H7 (cell line): ENCODE data around the gene TNFRSF1B. TPM values are rescaled to one million over a fixed set of nuclear protein-coding genes. Genes with fewer than 3 reads are reported as not detected.
"Not testable (repeated sequence)": the region's sequence is repeated elsewhere in the genome, so short reads cannot be mapped to it uniquely, and the experiment has no call there.

Experiments used
- DNase-seq: peaks from one replicate; pipeline ENCODE4 v3.0.0; 2012
- H3K27me3 ChIP-seq: 2 replicates; pipeline ENCODE4 v1.6.0; 2011; ENCODE audit warnings: mild to moderate bottlenecking, low read length; ENCODE audit not compliant: control insufficient read depth, insufficient read depth
- H3K36me3 ChIP-seq: replicated peaks from 2 replicates; pipeline ENCODE4 v1.5.1; 2011; ENCODE audit warnings: low read length; ENCODE audit not compliant: control insufficient read depth, insufficient read depth
- H3K4me3 ChIP-seq: 2 replicates; pipeline ENCODE4 v1.5.1; 2011; ENCODE audit warnings: low read depth, mild to moderate bottlenecking, control low read depth, low read length, moderate library complexity; ENCODE audit not compliant: insufficient read depth
- total RNA-seq: library from RNA; depleted of rRNA; stranded (reverse); fragments of >200 nt; shearing (Covaris generic); gene quantifications from 2 replicates; pipeline ENCODE4 v1.2.3, GENCODE V29; 2014

The TNFRSF1B gene
- total RNA-seq, 1 experiment from 2014 or later: 1.3 TPM

DNA sequence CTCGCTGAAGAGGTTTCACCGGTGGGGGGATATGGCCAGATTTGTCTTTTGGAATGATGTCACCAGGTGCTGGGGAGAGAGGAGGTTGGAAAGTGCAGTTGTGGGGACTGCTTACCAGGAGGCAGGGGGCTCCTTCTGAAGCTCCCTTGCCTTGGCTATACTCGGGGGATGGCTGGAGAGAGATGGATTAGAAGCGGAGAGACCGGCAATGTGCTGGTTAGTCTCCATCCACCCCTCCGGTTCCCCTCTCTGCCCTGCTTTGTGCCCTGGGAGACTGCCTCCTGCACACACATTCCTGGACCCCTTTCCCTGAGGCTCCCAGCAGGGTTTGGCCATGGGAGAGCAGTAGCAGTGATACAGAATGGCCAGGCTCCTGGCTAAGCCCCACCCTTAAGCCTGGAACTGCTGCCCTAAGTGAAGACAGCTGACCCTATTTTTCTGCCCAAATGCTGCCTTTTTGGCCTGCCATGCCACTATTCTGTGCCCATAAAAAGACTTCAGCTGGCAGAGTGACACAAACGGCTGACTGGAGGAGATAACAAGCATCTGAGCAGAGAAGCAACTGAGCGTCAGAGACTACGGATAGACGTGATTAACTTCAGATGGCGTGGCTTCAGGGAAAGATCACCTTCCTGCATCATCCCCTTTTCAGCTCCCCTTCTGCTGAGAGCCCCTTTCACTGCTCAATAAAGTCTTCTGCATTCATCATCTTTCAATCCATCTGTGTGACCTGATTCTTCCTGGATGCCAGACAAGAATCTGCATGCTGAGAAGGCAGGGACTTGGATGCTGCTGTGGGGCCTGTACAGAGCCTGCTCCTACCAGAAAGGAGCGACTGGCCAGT lies 48.5 kb downstream of the TNFRSF1B start:
- Histone ChIP-seq H3K27me3 (no peaks in the 10 kb centered on the region), H3K36me3 (no peaks in the 10 kb centered on the region), H3K4me3 (no peak overlapping the region)
- no peak for DNase-seq

DNA sequence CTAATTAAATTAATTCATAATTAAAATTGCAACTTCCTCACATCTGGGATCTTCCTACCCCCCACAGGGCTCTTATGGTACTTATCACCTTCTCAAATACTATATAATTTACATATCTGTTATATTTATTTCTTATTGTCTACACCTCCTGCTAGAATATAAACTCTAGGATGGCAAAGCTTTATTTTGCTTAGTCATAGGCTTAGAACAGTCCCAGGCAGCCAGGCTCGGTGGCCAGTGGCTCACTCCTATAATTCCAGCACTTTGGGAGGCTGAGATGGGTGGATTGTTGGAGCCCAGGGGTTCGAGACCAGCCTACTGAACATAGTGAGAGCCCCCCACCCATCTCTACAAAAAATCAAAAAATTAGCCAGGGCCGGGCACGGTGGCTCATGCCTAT lies 53.0 kb downstream of the TNFRSF1B start:
- Histone ChIP-seq H3K4me3 (no peak overlapping the region), H3K27me3 (no peaks in the 10 kb centered on the region), H3K36me3 (no peaks in the 10 kb centered on the region)
- no peak for DNase-seq

DNA sequence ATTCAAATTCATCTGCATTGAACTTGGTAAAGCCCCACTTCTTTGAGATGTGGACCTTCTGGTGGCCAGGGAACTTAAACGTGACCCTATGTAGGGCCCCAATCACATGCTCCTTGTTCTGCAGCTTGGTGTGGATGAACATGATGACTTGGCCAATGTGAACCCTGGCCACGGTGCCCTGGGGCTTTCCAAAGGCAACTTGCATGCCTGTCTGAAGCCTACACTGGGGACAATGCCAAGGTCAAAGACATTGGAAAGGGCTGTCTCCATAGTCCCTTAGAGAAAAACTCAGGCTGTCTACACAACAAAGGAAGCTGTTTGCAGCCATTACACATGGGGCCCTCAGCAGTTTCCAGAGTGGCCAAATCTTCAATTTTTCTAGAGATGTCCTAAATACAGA lies 54.1 kb downstream of the TNFRSF1B start:
- Histone ChIP-seq H3K4me3 (no peak overlapping the region), H3K36me3 (no peaks in the 10 kb centered on the region), H3K27me3 (no peaks in the 10 kb centered on the region)
- no peak for DNase-seq

DNA sequence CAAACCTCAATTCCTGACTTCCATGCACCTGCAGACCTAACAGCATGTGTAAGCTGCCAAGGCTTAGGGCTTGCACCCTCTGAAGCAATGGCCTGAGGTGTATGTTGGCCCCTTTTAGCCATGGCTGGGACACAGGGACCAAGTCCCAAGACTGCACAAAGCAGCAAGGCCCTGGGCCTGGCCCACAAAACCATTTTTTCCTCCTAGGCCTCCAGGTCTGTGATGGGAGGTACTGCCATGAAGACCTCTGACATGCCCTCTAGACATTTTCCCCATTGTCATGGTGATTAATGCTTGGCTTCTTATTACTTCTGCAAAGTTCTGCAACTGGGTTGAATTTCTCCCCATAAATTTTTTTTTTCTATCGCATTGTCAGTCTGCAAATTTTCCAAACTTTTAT lies 55.9 kb downstream of the TNFRSF1B start:
- not testable (repeated sequence) for DNase-seq, H3K36me3 ChIP-seq, H3K4me3 ChIP-seq, H3K27me3 ChIP-seq

DNA sequence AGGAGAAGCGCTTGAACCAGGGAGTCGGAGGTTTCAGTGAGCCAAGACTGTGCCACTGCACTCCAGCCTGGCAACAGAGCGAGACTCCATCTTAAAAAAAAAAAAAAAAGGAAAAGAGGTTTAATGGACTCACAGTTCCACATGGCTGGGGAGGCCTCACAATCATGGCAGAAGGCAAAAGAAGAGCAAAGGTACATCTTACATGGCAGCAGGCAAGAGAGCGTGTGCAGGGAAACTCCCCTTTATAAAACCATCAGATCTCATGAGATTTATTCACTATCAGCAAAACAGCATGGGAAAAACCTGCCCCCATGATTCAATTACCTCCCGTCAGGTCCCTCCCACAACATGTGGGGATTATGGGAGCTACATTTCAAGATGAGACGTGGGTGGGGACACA lies 57.3 kb downstream of the TNFRSF1B start:
- not testable (repeated sequence) for DNase-seq, H3K36me3 ChIP-seq, H3K4me3 ChIP-seq, H3K27me3 ChIP-seq

DNA sequence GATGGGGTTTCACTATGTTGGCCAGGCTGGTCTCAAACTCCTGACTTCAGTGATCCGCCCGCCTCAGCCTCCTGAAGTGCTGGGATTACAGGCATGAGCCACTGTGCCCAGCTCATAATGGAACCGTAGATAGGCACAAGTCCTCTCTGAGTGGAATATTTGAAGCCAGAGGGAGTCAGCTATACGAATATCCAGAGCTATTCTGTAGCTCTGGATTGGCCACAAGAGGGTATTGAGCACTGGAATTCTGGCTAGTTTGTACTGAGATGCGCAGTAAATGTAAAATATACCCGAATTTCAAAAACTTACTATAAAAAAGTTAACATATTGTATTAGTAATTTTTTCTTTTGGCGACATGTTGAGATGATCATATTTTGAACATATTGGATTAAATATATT lies 62.2 kb downstream of the TNFRSF1B start:
- Histone ChIP-seq H3K27me3 (no peaks in the 10 kb centered on the region), H3K4me3 (no peak overlapping the region), H3K36me3 (no peaks in the 10 kb centered on the region)
- DNase-seq: no peak

DNA sequence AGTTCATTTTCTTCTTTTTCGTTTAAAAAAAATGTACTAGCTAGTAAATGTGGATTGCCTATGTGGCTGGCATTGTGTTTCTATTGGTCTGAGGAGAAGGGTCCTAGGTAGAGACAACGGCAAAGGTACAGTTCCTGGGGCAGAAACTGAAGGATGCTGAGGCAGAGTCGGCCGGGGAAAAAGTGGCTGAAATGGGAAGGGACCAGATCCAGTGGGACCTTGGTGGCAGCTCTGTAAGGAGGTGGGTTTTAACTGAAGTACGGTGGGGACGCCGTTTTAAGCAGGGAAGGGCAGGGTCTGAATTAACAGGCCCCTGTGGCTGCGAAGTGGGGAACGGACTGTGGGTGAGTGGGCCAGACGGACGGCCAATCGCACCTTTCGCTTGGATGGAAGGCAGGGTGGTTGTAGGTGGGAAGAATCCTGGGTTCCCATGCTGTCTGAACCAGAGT lies 62.6 kb downstream of the TNFRSF1B start:
- peak overlapping the region; percentile 18 for H3K4me3 ChIP-seq
- no peak for DNase-seq
- H3K27me3 ChIP-seq: no peaks in the 10 kb centered on the region
- no peaks in the 10 kb centered on the region for H3K36me3 ChIP-seq

DNA sequence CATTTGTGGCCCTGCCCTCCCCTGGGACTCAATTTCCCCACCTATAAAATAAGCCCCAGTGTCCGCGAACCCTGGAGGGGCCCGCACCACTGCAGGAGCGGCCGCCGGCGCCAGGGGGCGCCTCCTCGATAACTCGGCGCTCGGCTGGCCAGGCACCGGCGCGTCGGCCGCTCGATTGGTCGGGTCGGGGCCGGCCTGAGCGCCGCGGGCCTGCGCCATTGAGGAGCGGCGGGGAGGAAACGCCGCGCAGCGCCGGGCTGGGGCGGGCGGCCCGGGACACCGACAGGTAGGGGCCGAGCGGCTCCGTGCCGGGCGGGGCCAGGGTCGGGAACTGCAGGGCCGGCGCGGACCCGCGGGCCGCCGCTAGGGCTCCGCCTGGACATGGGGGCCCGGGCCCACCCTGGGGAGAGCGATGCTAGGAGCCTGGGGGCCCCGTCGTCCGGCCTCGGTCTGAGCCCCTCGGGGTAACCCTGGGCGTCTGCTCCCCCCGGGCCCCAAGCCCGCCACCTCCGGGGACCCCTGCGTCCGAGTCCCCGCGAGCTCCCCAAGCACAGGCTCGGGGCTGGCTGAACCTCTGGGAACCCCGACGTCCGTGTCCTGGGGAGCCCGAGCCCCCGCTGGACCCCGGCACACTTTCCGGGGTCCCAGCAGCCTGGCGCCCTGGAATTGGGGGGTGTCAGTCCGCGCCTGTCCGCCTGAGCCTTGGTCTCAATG lies 63.2 kb downstream of the TNFRSF1B start, which contains the start of gene VPS13D:
TSS of gene VPS13D (plus strand) at position 196 of the 714 bp plus-strand sequence. CDS start 4,237 bp downstream, outside the sequence.
- H3K27me3 ChIP-seq: no peaks in the 10 kb centered on the region
- H3K36me3 ChIP-seq: no peaks in the 10 kb centered on the region
- H3K4me3 ChIP-seq: peak within 1 kb of the TSS; percentile 94
- DNase-seq: peak; percentile 96

DNA sequence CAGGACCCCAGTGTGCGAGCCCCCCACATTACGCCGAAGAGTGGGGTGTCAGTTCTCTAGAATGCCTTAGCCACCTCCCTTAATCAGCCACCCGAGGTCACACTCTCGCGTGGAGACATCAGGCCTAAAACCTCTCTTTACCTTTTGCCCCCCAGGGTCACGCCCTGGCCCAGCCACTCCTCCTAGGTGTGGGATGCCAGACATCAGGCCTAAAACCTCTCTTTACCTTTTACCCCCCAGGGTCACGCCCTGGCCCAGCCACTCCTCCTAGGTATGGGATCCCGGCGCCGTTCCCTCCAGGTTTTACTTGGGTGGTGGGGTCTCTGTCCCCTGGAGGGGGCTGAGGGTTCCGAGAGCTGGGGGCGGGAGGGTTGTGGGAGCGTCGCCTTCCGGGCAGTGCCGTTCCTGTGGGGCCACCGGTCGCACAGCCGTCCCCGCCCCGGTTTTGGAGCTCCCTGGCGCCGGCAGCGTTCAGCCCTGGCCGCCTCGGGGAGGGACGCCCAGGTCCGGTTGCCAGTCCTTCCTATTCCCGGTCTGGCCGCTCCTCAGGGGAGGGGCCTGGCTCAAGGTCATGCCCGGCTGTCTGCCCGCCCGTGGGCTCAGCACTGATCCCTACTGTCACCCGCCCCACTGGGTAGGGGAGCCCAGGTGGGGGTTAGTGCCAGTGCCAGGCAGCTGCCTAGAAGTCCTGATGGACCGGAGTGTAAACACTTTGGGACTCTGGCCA lies 63.9 kb downstream of the TNFRSF1B start:
- H3K27me3 ChIP-seq: no peaks in the 10 kb centered on the region
- H3K4me3 ChIP-seq: peak overlapping the region; percentile 94
- H3K36me3 ChIP-seq: no peaks in the 10 kb centered on the region
- peak; percentile 81 for DNase-seq

DNA sequence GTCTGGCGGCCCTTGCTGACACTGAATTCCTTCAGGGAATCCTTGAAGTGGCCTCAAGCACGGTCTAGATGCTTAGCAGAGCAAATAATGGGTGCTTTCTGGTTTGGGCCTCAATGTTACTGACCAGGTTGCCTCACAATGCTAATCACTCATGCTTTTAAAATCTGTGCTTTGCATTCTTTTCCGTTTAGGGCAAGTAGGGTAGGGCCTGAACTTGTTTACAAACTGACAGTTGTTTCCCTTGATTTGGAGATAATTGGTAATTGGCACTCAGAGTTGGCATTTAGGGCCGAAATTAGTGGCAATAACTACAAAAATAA lies 64.4 kb downstream of the TNFRSF1B start:
- no peaks in the 10 kb centered on the region for H3K36me3 ChIP-seq
- no peaks in the 10 kb centered on the region for H3K27me3 ChIP-seq
- H3K4me3 ChIP-seq: peak overlapping the region; percentile 94
- no peak for DNase-seq

DNA sequence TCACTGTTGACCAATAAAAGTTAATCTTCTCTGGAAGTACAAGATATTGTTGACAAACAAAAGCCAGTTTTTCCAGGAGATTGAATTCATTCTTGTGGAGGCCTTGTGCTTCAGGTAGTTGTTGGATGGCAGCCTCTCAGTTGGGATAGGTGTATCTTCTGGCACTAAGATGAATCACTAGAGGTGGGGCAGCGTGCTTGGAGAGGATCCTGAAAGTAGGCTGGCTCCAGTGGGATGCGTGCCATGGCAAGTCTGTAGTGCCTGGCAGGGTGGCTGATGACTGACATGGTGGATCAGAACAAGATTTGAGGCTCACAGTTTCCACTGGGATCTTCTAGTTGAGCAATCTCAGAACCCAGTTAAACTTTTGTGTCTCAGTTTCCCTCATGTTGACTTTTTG lies 65.4 kb downstream of the TNFRSF1B start:
- no peak overlapping the region for H3K4me3 ChIP-seq
- DNase-seq: no peak
- no peaks in the 10 kb centered on the region for H3K27me3 ChIP-seq
- H3K36me3 ChIP-seq: no peaks in the 10 kb centered on the region

DNA sequence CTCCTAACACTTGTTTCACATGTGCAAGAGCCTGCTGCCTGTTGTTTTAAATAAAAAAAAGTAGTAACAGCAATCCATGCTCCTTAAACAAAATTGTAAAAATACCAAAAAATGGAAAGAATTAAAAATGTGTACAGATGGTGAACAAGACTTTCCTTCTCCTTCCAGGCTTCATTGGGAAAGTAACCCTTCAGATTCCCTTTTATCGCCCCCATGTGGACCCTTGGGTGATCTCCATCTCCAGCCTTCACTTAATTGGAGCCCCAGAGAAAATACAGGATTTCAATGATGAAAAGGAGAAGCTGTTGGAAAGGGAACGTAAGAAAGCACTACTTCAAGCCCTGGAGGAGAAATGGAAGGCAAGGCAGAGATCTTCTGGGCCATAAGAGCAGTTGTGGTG lies 77.3 kb downstream of the TNFRSF1B start:
- Histone ChIP-seq H3K4me3 (no peak overlapping the region), H3K36me3 (peaks cover 2% of the 10 kb centered on the region; the same call in 1 of the 2 replicates), H3K27me3 (no peaks in the 10 kb centered on the region)
- DNase-seq: peak; percentile 64

DNA sequence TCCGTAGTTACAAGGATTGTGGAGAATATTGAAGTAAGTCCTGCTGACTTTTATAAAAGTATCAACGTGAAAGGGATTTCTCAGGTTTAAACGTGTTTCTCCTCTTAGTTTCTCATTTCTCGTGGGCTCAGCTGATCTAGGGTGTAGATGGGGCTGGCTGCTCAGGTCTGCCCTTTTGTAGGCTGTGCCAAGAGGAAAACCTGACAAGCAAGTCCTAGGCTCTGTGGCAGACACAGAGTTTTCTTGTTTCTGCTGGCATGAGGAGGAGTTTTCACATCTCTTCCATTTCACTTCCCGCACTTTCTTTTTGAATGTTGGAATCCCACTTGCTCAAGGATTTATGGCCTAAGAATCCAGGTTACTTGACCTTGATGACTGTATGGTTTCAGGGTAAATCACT lies 77.8 kb downstream of the TNFRSF1B start:
- H3K27me3 ChIP-seq: no peaks in the 10 kb centered on the region
- DNase-seq: no peak
- peaks cover 2% of the 10 kb centered on the region; the same call in 1 of the 2 replicates for H3K36me3 ChIP-seq
- H3K4me3 ChIP-seq: no peak overlapping the region

DNA sequence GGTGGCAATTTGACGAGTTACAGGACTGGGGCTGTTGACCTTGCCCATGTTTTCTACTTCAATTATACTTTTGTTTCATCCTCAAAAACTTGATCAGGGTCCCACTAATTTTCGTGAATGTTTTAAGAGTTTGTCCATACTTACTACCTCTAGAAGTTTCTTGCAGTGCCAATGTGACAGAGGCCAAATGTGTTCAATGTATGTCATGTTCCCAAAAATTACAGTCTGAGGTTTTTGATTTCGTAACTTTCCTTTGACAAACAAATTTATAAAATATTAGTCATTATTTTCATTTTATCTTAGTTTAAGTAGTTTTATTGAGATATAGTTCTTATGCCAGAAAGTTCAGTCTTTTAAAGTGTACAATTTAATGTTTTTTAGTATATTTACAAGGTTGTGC lies 78.3 kb downstream of the TNFRSF1B start:
- Histone ChIP-seq H3K4me3 (no peak overlapping the region), H3K27me3 (no peaks in the 10 kb centered on the region), H3K36me3 (peaks cover 3% of the 10 kb centered on the region; the same call in 1 of the 2 replicates)
- DNase-seq: no peak
